SH-SY5Y (cell line): ENCODE measurements around the gene CALCA.

Experiments used
- GATA2 ChIP-seq: IDR thresholded peaks from 2 replicates; pipeline ENCODE4 v1.6.1; 2011; ENCODE audit warnings: mild to moderate bottlenecking, low read depth, low read length
- GATA3 ChIP-seq: IDR thresholded peaks from 2 replicates; pipeline ENCODE4 v1.6.1; 2011; ENCODE audit warnings: low read depth, mild to moderate bottlenecking, low read length, moderate library complexity

The CALCA gene

GRCh38 chr11:14969901-14970323 lies 2.2 kb downstream of the CALCA start:
- TF ChIP-seq GATA3 (no peak), GATA2 (no peak)

GRCh38 chr11:14967581-14968243 lies 4.4 kb downstream of the CALCA start:
- TF ChIP-seq GATA2 (no peak), GATA3 (no peak)

- TF ChIP-seq GATA3 = no peak
- TF ChIP-seq GATA2 = no peak
Observed at GRCh38 chr11:14956111-14956510, 16.0 kb downstream of the CALCA start.

- TF ChIP-seq GATA3 = no peak
Observed at GRCh38 chr11:14954581-14954980, 17.6 kb downstream of the CALCA start.

GRCh38 chr11:14953904-14954303 lies 18.2 kb downstream of the CALCA start:
- no peak for TF ChIP-seq GATA3
- TF ChIP-seq GATA2 = no peak

GRCh38 chr11:14949437-14950147 lies 22.6 kb downstream of the CALCA start:
- TF ChIP-seq GATA2 (no peak), GATA3 (no peak)

- TF ChIP-seq GATA3 (no peak), GATA2 (no peak)
Observed at GRCh38 chr11:14942745-14943144, 29.4 kb downstream of the CALCA start.

GRCh38 chr11:14938936-14939335 lies 33.2 kb downstream of the CALCA start:
- TF ChIP-seq GATA2 (no peak), GATA3 (no peak)

- TF ChIP-seq GATA3 (no peak), GATA2 (no peak)
Observed at GRCh38 chr11:14934641-14935351, 37.4 kb downstream of the CALCA start.

- TF ChIP-seq GATA2 (no peak), GATA3 (no peak)
Observed at GRCh38 chr11:14932447-14932846, 39.7 kb downstream of the CALCA start.

GRCh38 chr11:14930369-14930768 lies 41.8 kb downstream of the CALCA start:
- TF ChIP-seq GATA3 = no peak
- TF ChIP-seq GATA2 = no peak

GRCh38 chr11:14927146-14927545 lies 45.0 kb downstream of the CALCA start:
- TF ChIP-seq GATA2 (no peak), GATA3 (no peak)

GRCh38 chr11:14924318-14924717 lies 47.8 kb downstream of the CALCA start:
- TF ChIP-seq GATA3 = no peak
- TF ChIP-seq GATA2 = no peak
